ACC112 (cell line): Measurements from ENCODE around the gene TOLLIP.
"Not testable (repeated sequence)": the region's sequence is repeated elsewhere in the genome, so short reads cannot be mapped to it uniquely, and the experiment has no call there.

Experiments
- H2AFZ ChIP-seq: fragments of 200-600 bp; sonication (generic); one replicate; pipeline ENCODE4 v1.6.0; 2017; ENCODE audit warnings: antibody characterized with exemption, low read length; ENCODE audit not compliant: unreplicated experiment
- H3K27ac ChIP-seq: fragments of 200-600 bp; sonication (generic); 2 replicates; pipeline ENCODE4 v1.5.1; 2014; ENCODE audit warnings: low read depth, mild to moderate bottlenecking, antibody characterized with exemption, low read length, moderate library complexity
- H3K27me3 ChIP-seq: fragments of 200-600 bp; sonication (generic); 2 replicates; pipeline ENCODE4 v1.6.1; 2014; ENCODE audit warnings: mild to moderate bottlenecking, antibody characterized with exemption, low read length, moderate library complexity, mixed read lengths; ENCODE audit not compliant: insufficient read depth
- H3K36me3 ChIP-seq: fragments of 200-600 bp; sonication (generic); 2 replicates; pipeline ENCODE4 v1.6.1; 2016; ENCODE audit warnings: mild to moderate bottlenecking, antibody characterized with exemption, low read length, moderate library complexity, mixed read lengths; ENCODE audit not compliant: insufficient read depth
- H3K4me1 ChIP-seq: fragments of 200-600 bp; sonication (generic); one replicate; pipeline ENCODE4 v1.6.1; 2016; ENCODE audit warnings: low read length, mixed read lengths; ENCODE audit not compliant: insufficient read depth, unreplicated experiment, control insufficient read depth
- H3K4me3 ChIP-seq: fragments of 200-600 bp; sonication (generic); 2 replicates; pipeline ENCODE4 v1.5.1; 2014; ENCODE audit warnings: mild to moderate bottlenecking, low read depth, low read length
- H3K79me2 ChIP-seq: fragments of 200-600 bp; sonication (generic); one replicate; pipeline ENCODE4 v1.6.0; 2016; ENCODE audit warnings: low read length; ENCODE audit not compliant: control insufficient read depth, unreplicated experiment, insufficient read depth

The TOLLIP gene

DNA sequence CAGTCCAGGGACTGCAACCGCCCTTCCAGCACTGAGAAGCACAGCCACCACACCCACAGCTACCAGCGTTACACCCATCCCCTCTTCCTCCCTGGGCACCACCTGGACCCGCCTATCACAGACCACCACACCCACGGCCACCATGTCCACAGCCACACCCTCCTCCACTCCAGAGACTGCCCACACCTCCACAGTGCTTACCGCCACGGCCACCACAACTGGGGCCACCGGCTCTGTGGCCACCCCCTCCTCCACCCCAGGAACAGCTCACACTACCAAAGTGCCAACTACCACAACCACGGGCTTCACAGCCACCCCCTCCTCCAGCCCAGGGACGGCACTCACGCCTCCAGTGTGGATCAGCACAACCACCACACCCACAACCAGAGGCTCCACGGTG is 66.7 kb downstream of the TOLLIP start:
- H3K79me2 ChIP-seq, H3K4me3 ChIP-seq, H3K27me3 ChIP-seq, H3K36me3 ChIP-seq, H2AFZ ChIP-seq, H3K4me1 ChIP-seq, H3K27ac ChIP-seq: not testable (repeated sequence)

DNA sequence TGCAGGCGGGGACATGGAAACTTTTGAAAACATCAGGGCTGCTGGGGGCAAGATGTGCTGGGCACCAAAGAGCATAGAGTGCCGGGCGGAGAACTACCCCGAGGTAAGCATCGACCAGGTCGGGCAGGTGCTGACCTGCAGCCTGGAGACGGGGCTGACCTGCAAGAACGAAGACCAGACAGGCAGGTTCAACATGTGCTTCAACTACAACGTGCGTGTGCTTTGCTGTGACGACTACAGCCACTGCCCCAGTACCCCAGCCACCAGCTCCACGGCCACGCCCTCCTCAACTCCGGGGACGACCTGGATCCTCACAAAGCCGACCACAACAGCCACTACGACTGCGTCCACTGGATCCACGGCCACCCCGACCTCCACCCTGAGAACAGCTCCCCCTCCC is 67.1 kb downstream of the TOLLIP start:
- Histone ChIP-seq H3K27ac (no peak overlapping the region), H3K27me3 (no peaks in the 10 kb centered on the region), H2AFZ (no peak overlapping the region), H3K79me2 (no peaks in the 10 kb centered on the region), H3K4me3 (no peak overlapping the region), H3K36me3 (no peaks in the 10 kb centered on the region), H3K4me1 (no peaks in the 10 kb centered on the region)

DNA sequence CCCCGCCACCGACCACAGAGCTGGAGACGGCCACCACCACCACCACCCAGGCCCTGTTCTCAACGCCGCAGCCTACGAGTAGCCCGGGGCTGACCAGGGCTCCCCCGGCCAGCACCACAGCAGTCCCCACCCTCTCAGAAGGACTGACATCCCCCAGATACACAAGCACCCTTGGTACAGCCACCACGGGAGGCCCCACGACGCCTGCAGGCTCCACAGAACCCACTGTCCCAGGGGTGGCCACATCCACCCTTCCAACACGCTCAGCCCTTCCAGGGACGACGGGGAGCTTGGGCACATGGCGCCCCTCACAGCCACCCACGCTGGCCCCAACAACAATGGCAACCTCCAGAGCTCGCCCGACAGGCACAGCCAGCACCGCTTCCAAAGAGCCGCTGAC is 67.7 kb downstream of the TOLLIP start:
- Histone ChIP-seq H3K27me3 (no peaks in the 10 kb centered on the region), H3K36me3 (no peaks in the 10 kb centered on the region), H3K4me3 (no peak overlapping the region), H3K4me1 (no peaks in the 10 kb centered on the region), H3K27ac (no peak overlapping the region), H2AFZ (no peak overlapping the region), H3K79me2 (no peaks in the 10 kb centered on the region)

DNA sequence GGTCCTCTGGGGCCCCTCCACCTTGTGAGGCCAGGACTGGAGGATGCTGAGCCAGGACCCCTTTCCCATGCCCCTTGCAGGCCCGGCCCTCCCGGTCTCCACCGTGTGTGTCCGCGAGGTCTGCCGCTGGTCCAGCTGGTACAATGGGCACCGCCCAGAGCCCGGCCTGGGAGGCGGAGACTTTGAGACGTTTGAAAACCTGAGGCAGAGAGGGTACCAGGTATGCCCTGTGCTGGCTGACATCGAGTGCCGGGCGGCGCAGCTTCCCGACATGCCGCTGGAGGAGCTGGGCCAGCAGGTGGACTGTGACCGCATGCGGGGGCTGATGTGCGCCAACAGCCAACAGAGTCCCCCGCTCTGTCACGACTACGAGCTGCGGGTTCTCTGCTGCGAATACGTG is 68.7 kb downstream of the TOLLIP start:
- H3K4me3 ChIP-seq, result no peak overlapping the region
- no peaks in the 10 kb centered on the region for H3K36me3 ChIP-seq
- no peaks in the 10 kb centered on the region for H3K79me2 ChIP-seq
- H3K27ac ChIP-seq, result no peak overlapping the region
- no peaks in the 10 kb centered on the region for H3K4me1 ChIP-seq
- no peaks in the 10 kb centered on the region for H3K27me3 ChIP-seq
- H2AFZ ChIP-seq, result no peak overlapping the region

GRCh38 chr11:1239596-1240205 is 69.7 kb downstream of the TOLLIP start:
- H3K79me2 ChIP-seq, result no peaks in the 10 kb centered on the region

GRCh38 chr11:1238767-1239595 is 70.5 kb downstream of the TOLLIP start:
- no peak overlapping the region for H3K4me3 ChIP-seq
- no peak overlapping the region for H2AFZ ChIP-seq
- no peaks in the 10 kb centered on the region for H3K27me3 ChIP-seq
- no peaks in the 10 kb centered on the region for H3K4me1 ChIP-seq
- H3K79me2 ChIP-seq, result no peaks in the 10 kb centered on the region
- no peaks in the 10 kb centered on the region for H3K36me3 ChIP-seq
- H3K27ac ChIP-seq, result no peak overlapping the region

More at GRCh38 chr11:1239596-1240205, 69.7 kb downstream of the TOLLIP start:
- Histone ChIP-seq H2AFZ (no peak overlapping the region), H3K27me3 (no peaks in the 10 kb centered on the region), H3K36me3 (no peaks in the 10 kb centered on the region), H3K27ac (no peak overlapping the region), H3K4me3 (no peak overlapping the region), H3K4me1 (no peaks in the 10 kb centered on the region)

- no peaks in the 10 kb centered on the region for H3K27me3 ChIP-seq
- no peaks in the 10 kb centered on the region for H3K79me2 ChIP-seq
- no peak overlapping the region for H2AFZ ChIP-seq
- no peaks in the 10 kb centered on the region for H3K36me3 ChIP-seq
- no peaks in the 10 kb centered on the region for H3K4me1 ChIP-seq
- H3K4me3 ChIP-seq, result no peak overlapping the region
- H3K27ac ChIP-seq, result no peak overlapping the region
Measured at GRCh38 chr11:1237851-1238250, 71.6 kb downstream of the TOLLIP start.

GRCh38 chr11:1237128-1237580 is 72.3 kb downstream of the TOLLIP start:
- Histone ChIP-seq H3K4me1 (no peaks in the 10 kb centered on the region), H3K27me3 (no peaks in the 10 kb centered on the region), H3K79me2 (no peaks in the 10 kb centered on the region), H2AFZ (no peak overlapping the region), H3K36me3 (no peaks in the 10 kb centered on the region), H3K4me3 (no peak overlapping the region), H3K27ac (no peak overlapping the region)

- H3K27ac ChIP-seq, result no peak overlapping the region
- no peak overlapping the region for H2AFZ ChIP-seq
- no peaks in the 10 kb centered on the region for H3K27me3 ChIP-seq
- no peaks in the 10 kb centered on the region for H3K79me2 ChIP-seq
- H3K36me3 ChIP-seq, result no peaks in the 10 kb centered on the region
- H3K4me3 ChIP-seq, result no peak overlapping the region
- no peaks in the 10 kb centered on the region for H3K4me1 ChIP-seq
Measured at GRCh38 chr11:1236316-1237127, 72.9 kb downstream of the TOLLIP start.

DNA sequence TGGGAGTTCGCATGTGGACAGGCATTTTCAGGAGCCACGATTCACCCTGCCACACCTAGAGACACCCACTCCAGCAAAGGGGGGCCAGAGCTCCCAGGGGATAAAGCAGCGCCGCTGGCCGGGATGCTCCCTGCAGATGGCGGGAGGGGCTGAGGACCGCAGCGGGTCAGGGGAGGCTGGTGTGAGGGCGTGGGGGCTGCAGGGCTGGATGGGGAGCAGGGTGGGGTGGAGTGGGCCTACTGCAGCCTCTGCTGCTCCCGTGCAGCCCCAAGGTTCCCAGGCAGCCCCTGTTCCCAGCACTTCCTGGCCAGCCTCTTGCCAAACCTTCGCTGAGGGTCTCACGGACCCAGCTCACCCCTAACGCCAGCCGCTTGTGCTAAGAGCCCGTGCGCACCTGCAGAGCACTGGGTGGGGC is 73.5 kb downstream of the TOLLIP start:
- H3K27ac ChIP-seq, result no peak overlapping the region
- H3K4me3 ChIP-seq, result no peak overlapping the region
- H3K4me1 ChIP-seq, result no peaks in the 10 kb centered on the region
- no peak overlapping the region for H2AFZ ChIP-seq
- H3K79me2 ChIP-seq, result no peaks in the 10 kb centered on the region
- H3K27me3 ChIP-seq, result no peaks in the 10 kb centered on the region
- no peaks in the 10 kb centered on the region for H3K36me3 ChIP-seq
